ENCODE data around the gene LCE2D. TPM values are rescaled to one million over a fixed set of nuclear protein-coding genes. Genes with fewer than 3 reads are reported as not detected.

The LCE2D gene
- total RNA-seq, 2 experiments from 2014 or later: not detected

DNA sequence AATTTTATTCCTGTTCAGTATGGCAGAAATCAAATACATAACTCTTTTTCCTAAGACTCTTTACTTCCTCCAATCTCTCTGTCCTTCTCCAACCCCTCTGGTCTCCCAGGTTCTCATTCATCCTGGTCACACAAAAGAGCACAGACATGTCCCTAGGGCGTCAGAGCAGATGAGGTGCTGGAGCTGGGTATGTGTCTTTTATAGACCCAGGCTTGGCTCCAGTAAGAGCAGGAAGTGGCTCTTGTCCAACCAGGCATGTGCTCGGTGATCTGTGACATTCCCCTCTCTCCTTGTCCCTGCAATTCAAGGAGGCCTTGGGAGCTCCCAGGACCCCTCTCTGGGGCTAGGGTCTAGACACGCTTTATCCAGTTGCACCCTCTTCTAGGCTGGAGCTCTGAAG, 18.0 kb upstream of the LCE2D start:
- Histone ChIP-seq H3K36me3 (ENCODE audit: insufficient read depth, low read length) (no peaks in the 10 kb centered on the region), H3K9me2 (ENCODE audit: insufficient read depth, low read length) (no peaks in the 10 kb centered on the region), H3K79me2 (ENCODE audit: insufficient read depth, low read depth, low read length) (no peaks in the 10 kb centered on the region), H3K4me3 (ENCODE audit: low read depth, low read length, poor library complexity, severe bottlenecking) (no peak overlapping the region), H3K9me3 (ENCODE audit: low read length) (no peaks in the 10 kb centered on the region), H3K27ac (ENCODE audit: low read depth, low read length, poor library complexity, severe bottlenecking) (no peak overlapping the region), H2AFZ (ENCODE audit: low read length) (no peak overlapping the region), H3K4me2 (ENCODE audit: low read length) (no peak overlapping the region), H3K4me1 (ENCODE audit: insufficient read depth, low read length, poor library complexity, severe bottlenecking) (no peaks in the 10 kb centered on the region), H4K20me1 (ENCODE audit: insufficient read depth, low read length) (no peaks in the 10 kb centered on the region)
- intact Hi-C loops (cut with micrococcal nuclease; ENCODE audit: unreplicated experiment): no loop called here
- no TSS peak for BruUV-seq (replicated peaks)
- ChIA-PET CTCF (ENCODE audit: unreplicated experiment) (no interaction called here), POLR2A (no interaction called here)
- no peak for DNase-seq (ENCODE audit: low spot score)
- TF ChIP-seq EZH2phosphoT487 (IDR thresholded peaks at IDR 0.05; ENCODE audit: borderline replicate concordance, low read depth, low read length): no peak
- TF ChIP-seq, protein P1, sequence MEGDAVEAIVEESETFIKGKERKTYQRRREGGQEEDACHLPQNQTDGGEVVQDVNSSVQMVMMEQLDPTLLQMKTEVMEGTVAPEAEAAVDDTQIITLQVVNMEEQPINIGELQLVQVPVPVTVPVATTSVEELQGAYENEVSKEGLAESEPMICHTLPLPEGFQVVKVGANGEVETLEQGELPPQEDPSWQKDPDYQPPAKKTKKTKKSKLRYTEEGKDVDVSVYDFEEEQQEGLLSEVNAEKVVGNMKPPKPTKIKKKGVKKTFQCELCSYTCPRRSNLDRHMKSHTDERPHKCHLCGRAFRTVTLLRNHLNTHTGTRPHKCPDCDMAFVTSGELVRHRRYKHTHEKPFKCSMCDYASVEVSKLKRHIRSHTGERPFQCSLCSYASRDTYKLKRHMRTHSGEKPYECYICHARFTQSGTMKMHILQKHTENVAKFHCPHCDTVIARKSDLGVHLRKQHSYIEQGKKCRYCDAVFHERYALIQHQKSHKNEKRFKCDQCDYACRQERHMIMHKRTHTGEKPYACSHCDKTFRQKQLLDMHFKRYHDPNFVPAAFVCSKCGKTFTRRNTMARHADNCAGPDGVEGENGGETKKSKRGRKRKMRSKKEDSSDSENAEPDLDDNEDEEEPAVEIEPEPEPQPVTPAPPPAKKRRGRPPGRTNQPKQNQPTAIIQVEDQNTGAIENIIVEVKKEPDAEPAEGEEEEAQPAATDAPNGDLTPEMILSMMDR (conservative IDR thresholded peaks at IDR 0.05; ENCODE audit: low read length): no peak

DNA sequence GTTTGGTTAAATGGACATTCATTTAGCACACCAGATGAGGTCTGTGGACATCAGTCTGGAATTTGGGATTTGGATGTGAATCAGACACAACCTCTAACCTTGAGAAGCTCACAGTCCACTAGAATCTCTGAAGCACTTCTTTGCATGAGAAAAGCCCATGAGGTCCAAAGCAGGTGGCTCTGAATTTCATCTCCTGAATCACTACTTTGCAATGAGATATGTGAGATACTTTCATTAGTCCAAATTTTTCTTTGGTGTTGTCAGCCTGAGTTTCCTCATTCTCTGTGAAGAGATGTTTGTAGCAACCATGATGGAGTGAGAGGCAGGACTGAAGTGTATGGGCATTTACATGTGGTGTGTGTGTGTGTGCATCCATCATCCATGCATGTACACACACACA, 16.5 kb upstream of the LCE2D start:
- H3K4me2 ChIP-seq (ENCODE audit: low read length): no peak overlapping the region
- no peaks in the 10 kb centered on the region for H3K79me2 ChIP-seq (ENCODE audit: insufficient read depth, low read depth, low read length)
- no peaks in the 10 kb centered on the region for H3K9me2 ChIP-seq (ENCODE audit: insufficient read depth, low read length)
- H3K9me3 ChIP-seq (ENCODE audit: low read length): no peaks in the 10 kb centered on the region
- H3K4me1 ChIP-seq (ENCODE audit: insufficient read depth, low read length, poor library complexity, severe bottlenecking): no peaks in the 10 kb centered on the region
- BruUV-seq (replicated peaks): no TSS peak
- TF ChIP-seq, protein P1 (conservative IDR thresholded peaks at IDR 0.05; ENCODE audit: low read length): no peak
- no peak overlapping the region for H3K27ac ChIP-seq (ENCODE audit: low read depth, low read length, poor library complexity, severe bottlenecking)
- ChIA-PET POLR2A (no interaction called here), CTCF (ENCODE audit: unreplicated experiment) (no interaction called here)
- intact Hi-C loops (cut with micrococcal nuclease; ENCODE audit: unreplicated experiment): no loop called here
- DNase-seq (ENCODE audit: low spot score): no peak
- H4K20me1 ChIP-seq (ENCODE audit: insufficient read depth, low read length): no peaks in the 10 kb centered on the region
- H3K36me3 ChIP-seq (ENCODE audit: insufficient read depth, low read length): no peaks in the 10 kb centered on the region
- H2AFZ ChIP-seq (ENCODE audit: low read length): no peak overlapping the region
- no peak overlapping the region for H3K4me3 ChIP-seq (ENCODE audit: low read depth, low read length, poor library complexity, severe bottlenecking)

DNA sequence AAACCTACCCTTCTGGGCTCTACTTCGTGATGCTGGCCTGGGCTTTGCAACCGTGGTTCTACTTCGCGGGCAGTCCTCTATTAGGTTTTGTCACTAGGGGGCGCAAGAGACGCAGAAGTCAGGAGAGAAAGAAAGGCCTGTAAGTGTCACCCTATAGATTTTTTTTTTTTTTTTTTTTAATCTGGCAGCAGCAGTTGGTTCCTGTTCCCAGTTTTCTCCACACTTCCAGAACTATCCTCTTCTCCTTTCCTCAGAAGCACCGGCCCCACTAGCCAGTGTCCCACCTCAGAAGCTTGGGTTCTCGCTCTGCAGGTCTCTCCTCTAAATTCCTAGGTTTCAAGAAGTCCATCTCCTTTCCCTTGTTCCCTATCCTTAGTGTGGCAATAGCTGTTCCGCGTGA, 9.1 kb upstream of the LCE2D start:
- Histone ChIP-seq H2AFZ (ENCODE audit: low read length) (no peak overlapping the region), H4K20me1 (ENCODE audit: insufficient read depth, low read length) (no peaks in the 10 kb centered on the region), H3K9me2 (ENCODE audit: insufficient read depth, low read length) (no peaks in the 10 kb centered on the region), H3K4me3 (ENCODE audit: low read depth, low read length, poor library complexity, severe bottlenecking) (no peak overlapping the region), H3K9me3 (ENCODE audit: low read length) (no peaks in the 10 kb centered on the region), H3K36me3 (ENCODE audit: insufficient read depth, low read length) (no peaks in the 10 kb centered on the region), H3K27ac (ENCODE audit: low read depth, low read length, poor library complexity, severe bottlenecking) (no peak overlapping the region), H3K4me1 (ENCODE audit: insufficient read depth, low read length, poor library complexity, severe bottlenecking) (no peaks in the 10 kb centered on the region), H3K4me2 (ENCODE audit: low read length) (no peak overlapping the region), H3K79me2 (ENCODE audit: insufficient read depth, low read depth, low read length) (no peaks in the 10 kb centered on the region)
- intact Hi-C loops (cut with micrococcal nuclease; ENCODE audit: unreplicated experiment): no loop called here
- ChIA-PET CTCF (ENCODE audit: unreplicated experiment) (no interaction called here), POLR2A (no interaction called here)
- TF ChIP-seq EZH2phosphoT487 (IDR thresholded peaks at IDR 0.05; ENCODE audit: borderline replicate concordance, low read depth, low read length): no peak
- TF ChIP-seq, protein P1 (conservative IDR thresholded peaks at IDR 0.05; ENCODE audit: low read length): peak; percentile 92
- no TSS peak for BruUV-seq (replicated peaks)
- peak; percentile 55 for DNase-seq (ENCODE audit: low spot score)

Data from OCI-LY7 (cell line).